GM18502 (cell line): ENCODE measurements around the gene HOXA5.

Source experiments
- ATAC-seq: cut with Tn5 transposase; IDR thresholded peaks from one replicate; pipeline ENCODE4 v1.9.1; 2021; ENCODE audit warnings: mild to moderate bottlenecking; ENCODE audit not compliant: unreplicated experiment, poor library complexity

The HOXA5 gene

DNA sequence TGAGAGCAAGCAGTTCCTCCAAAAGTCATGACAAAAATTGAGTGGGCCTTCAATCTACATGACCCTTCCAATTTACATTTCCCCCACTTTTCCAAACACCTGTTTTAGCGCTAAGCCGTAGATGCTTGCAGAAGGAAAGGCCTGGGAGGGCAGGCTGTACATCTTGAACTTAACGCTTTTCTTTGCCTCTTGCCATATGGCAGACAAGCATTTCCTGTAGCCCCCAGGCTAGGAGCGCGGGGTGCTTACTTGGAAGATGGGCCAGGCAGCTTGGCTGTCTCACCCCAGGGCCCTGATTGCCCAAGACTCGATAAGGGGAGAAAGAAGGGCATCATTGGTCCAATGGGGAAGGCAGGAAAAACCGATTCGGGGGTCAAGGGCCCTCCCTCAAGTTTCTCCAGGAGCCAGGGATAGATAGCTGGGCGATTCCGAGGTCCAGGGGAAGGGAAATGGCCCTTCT lies 28.9 kb upstream of the HOXA5 start:
- ATAC-seq, result no peak

GRCh38 chr7:27171637-27172314 lies 28.3 kb upstream of the HOXA5 start:
- ATAC-seq, result no peak

- ATAC-seq, result no peak
Observed at GRCh38 chr7:27171325-27171636, 27.8 kb upstream of the HOXA5 start.

DNA sequence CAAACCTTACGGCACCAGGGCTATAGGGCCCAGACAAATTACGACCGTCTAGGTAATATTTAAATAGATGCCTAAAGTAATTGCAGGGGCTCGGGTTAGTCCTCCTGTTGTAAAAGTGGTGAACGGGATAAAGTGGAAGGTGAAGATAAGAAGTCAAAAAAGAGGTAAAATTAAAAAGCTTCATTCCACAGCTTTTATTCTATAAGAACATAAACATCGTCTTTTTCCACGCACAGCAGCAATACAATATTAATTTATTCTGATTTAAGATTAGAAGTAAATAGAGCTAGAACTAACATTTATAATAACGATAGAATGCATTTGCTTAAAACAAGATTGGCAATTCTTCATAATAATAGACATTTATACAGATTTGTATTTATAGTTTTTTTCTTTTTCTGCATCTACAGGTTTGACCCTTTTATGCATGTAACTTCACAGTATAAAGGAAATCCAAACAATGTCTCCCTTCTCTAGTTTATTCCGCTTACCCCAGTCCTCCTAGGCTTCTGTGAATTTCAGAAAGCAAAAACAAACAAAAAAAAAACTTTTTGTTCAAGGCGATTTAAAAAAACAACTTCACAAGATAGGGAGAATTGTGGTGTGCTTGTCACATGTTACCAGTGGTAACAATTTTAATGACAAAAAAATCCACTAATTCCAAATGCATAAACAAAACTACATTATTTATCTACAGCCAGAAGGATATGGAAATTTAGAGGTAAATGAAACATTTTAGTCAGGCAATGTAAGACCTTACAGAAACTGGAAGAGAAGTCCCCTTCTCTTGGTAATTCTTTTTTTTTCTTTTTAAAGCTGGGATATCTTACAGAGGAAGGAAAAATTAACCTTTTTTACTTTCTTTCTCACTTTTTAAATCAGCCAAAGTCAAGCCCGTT lies 27.2 kb upstream of the HOXA5 start:
- ATAC-seq, result no peak

DNA sequence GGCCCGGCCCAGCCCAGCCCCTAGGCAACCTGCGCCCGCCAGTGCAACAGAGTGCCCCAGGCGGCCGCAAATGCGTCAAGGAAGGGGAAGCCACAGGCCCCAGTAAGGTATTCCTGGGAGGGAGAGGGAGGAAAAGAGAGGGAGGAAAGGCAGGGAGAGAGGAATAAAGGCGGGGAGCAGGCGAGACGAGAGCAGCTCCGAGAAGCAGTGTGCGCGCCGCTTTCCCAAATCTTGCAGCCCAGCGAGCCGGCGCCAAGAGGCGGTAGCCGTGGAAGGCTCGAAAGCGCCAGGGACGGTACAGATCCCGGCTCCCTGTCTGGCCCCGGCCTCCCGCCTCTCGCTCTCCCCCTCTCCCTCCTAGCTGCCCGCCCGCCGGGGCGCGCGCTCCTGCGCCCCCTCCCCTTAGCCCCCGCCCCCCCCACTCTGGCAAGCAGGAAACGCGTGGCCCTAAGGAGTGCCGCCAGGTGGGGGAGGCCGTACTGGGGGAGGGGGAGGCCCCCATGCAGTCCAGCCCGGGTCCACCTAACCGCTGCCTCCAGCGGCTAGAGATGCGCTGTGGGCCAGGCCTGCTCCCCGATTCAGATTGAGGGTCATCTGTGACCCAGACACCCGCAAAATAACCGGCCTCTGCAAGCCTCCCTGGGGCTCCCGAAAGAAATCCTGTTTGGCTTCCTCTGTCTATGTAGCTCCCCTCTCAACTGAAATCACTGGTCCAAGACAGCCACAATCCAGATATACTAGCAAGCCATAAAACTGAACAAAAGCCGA lies 26.4 kb upstream of the HOXA5 start:
- ATAC-seq, result no peak

GRCh38 chr7:27168265-27168947 lies 24.9 kb upstream of the HOXA5 start:
- no peak for ATAC-seq

- no peak for ATAC-seq
Observed at GRCh38 chr7:27167916-27168264, 24.4 kb upstream of the HOXA5 start.

GRCh38 chr7:27166531-27167505 lies 23.3 kb upstream of the HOXA5 start:
- ATAC-seq, result no peak

DNA sequence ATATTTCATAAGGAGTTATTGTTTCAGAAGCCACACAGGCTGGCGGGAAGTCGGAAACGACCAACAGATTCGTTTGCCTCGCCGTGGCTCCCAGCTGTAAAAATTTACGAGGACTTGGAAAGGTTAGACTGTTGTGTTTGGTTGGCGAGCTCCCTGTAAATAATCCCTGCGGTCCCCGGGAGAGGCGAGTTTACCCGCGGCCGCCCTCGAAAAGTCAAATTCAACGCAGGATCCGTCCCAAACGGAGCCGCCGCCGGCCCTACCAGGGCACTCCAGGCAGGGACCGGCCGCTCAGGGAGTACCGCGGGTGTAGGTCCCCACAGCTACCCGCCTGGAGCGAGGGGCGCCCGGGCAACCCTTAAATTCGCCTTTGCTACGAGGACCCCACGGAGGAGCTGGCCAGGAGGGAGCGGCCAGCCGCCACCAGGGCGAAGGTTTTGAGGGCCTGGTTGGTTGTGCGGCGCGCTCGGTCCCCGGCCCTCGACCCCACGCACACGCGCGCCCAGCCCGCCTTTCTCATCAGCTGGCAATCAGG lies 22.6 kb upstream of the HOXA5 start:
- no peak for ATAC-seq

- ATAC-seq, result no peak
Observed at GRCh38 chr7:27165089-27165995, 21.9 kb upstream of the HOXA5 start, which contains the start of gene HOXA9. Gene HOXA9, minus strand, starts transcription at chr7:27165537. Its CDS starts 80 bp downstream, at chr7:27165457.

DNA sequence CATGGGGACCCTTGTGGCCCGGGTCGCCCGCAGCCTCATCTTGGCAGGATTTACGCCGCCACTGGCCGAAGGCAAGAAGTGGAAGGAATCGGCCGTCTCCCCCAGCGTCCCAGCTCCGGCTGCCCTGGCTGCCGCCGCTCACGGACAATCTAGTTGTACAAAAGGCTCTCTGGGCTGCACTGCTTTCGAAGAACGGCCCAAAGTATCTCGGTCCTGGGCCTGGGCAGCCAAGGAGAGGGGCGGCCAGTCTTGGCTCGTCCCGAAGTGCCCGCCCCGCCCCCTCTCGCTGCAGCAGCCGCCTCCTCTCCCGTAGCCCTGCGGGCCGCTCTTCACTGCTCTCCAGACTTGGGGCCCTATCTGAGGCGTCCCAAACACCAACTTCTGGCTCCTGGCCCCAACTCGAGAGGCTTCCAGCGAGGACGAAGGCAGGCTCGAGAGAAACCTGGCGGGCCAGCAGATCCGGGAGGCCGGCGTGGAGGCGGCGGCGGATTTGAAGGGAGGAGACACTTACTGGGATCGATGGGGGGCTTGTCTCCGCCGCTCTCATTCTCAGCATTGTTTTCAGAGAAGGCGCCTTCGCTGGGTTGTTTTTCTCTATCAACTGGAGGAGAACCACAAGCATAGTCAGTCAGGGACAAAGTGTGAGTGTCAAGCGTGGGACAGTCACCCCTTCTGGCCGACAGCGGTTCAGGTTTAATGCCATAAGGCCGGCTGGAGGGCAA lies 21.0 kb upstream of the HOXA5 start:
- no peak for ATAC-seq

DNA sequence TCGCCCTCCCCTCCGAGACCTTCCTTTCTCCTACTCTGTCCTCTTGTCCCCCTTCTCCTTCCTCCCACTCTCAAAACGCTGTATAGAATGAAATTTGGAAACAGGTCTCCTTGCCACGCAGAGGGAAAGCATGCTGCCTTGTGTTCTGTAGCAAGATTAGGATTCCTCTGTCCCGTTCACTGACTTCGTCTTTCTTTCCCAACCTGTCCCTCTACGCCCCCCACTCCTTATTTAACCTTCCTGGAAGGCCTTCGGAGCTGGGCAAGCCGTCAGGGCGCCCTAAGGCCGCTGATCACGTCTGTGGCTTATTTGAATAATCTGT lies 20.5 kb upstream of the HOXA5 start:
- ATAC-seq, result no peak

DNA sequence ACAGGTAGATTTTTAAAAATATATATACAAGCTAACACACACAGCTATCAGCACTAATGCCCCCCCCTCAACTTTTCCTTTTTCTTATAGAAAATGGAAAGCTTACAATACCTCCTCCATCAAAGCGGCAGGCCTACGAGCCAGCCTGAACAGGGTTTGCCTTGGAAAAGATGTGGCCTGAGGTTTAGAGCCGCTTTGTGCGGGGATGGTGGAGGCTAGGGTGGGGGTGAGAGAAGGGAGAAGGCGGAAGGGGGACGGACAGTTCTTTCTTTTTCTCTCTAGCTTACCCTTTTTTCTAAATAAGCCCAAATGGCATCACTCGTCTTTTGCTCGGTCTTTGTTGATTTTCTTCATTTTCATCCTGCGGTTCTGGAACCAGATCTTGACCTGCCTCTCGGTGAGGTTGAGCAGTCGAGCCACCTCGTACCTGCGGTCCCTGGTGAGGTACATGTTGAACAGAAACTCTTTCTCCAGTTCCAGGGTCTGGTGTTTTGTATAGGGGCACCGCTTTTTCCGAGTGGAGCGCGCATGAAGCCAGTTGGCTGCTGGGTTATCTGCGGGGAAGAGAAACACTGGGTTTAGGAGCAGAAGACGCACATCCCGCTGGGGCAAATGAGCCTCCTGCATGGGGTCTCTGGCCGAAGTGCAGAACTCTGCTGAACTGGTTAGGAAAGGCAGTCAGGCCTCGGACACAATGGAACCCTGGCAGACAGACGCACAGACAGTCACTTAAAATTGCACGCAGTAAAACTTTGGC lies 20.0 kb upstream of the HOXA5 start:
- no peak for ATAC-seq

- no peak for ATAC-seq
Observed at GRCh38 chr7:27162561-27163287, 19.2 kb upstream of the HOXA5 start.

GRCh38 chr7:27161721-27162560 lies 18.5 kb upstream of the HOXA5 start:
- no peak for ATAC-seq
